Breast epithelium (tissue), 3 donors: ENCODE measurements around the gene ENO3.

Experiments
- CTCF ChIP-seq, 3 donors: fragments of 450-650 bp; IDR thresholded peaks; one replicate each; pipeline ENCODE4 v1.5.1; 2016 to 2017; ENCODE audit warnings: antibody characterized with exemption in 3 of 3, mild to moderate bottlenecking in 3 of 3, moderate library complexity in 3 of 3
- POLR2A ChIP-seq: fragments of 450-650 bp; IDR thresholded peaks from one replicate; pipeline ENCODE4 v1.6.1; 2016; ENCODE audit warnings: antibody characterized with exemption, mild to moderate bottlenecking, moderate library complexity

GRCh38 chr17:4956493-4957061 is 5.7 kb downstream of the ENO3 start:
- TF ChIP-seq POLR2A (no peak), CTCF (IDR thresholded peaks at IDR 0.05) (no peak)
